Loucy (cell line): ENCODE data around the gene KDELR1.

Experiments used
- CTCF ChIP-seq: fragments of 200-600 bp; sonication (generic); conservative IDR thresholded peaks from 2 replicates; pipeline ENCODE4 v1.5.1; 2014; ENCODE audit warnings: mild to moderate bottlenecking, antibody characterized with exemption, low read length
- EZH2phosphoT487 ChIP-seq: fragments of 200-600 bp; IDR thresholded peaks from 2 replicates; pipeline ENCODE4 v1.6.1; 2018; ENCODE audit warnings: antibody characterized with exemption, mild to moderate bottlenecking, moderate library complexity, borderline replicate concordance

GRCh38 chr19:48379058-48379457 is 12.3 kb downstream of the KDELR1 start:
- TF ChIP-seq CTCF: no peak
- TF ChIP-seq EZH2phosphoT487: no peak
